Endothelial cell of umbilical vein (primary cell): ENCODE data around the gene TMLHE. TPM values are rescaled to one million over a fixed set of nuclear protein-coding genes. Genes with fewer than 3 reads are reported as not detected.

Experiments used
- BruUV-seq: library from RNA; stranded (reverse); fragments of 400-500 nt; replicated peaks from 2 replicates; lab custom pipeline; 2021; lab: Mats Ljungman, UMichigan
- CTCF ChIA-PET: fragments of 300-600, 350-600 bp; sonication (Branson Sonifier 250); formaldehyde crosslinking; loops from one replicate; lab custom pipeline; 2021; ENCODE audit warnings: antibody characterized with exemption, inconsistent platforms; lab: Charles Lee
- POLR2A ChIA-PET: fragments of 300-600, 350-600 bp; sonication (Branson Sonifier 250); formaldehyde crosslinking; loops from one replicate; lab custom pipeline; 2021; ENCODE audit warnings: antibody characterized with exemption, inconsistent platforms; lab: Charles Lee
- DNase-seq: peaks from one replicate; pipeline ENCODE4 v3.0.0-alpha.2; 2011; ENCODE audit warnings: low read depth, low spot score
- FAIRE-seq: peaks from 2 replicates; lab custom pipeline; 2011; peaks lifted over from hg19 to GRCh38; lab: Jason Lieb, UNC
- H2AFZ ChIP-seq: 2 replicates; pipeline ENCODE4 v1.6.0; 2012; ENCODE audit warnings: low read depth, low read length, control low read depth, inconsistent platforms
- H3K27ac ChIP-seq: 2 replicates; pipeline ENCODE4 v1.5.1; 2011; ENCODE audit warnings: low read depth, mild to moderate bottlenecking, control low read depth, low read length, moderate library complexity; ENCODE audit not compliant: insufficient read depth
- H3K27me3 ChIP-seq, 2 experiments: 2 replicates each; pipeline versions ENCODE4 v1.6.0 to v1.6.1; 2011; ENCODE audit warnings: low read length in 2 of 2, mixed read lengths in 1 of 2; ENCODE audit not compliant: control insufficient read depth in 2 of 2, insufficient read depth in 2 of 2
- H3K36me3 ChIP-seq, 2 experiments: 2 replicates in 1 of 2; 3 replicates in 1 of 2; pipeline ENCODE4 v1.5.1; 2011; ENCODE audit warnings: low read length in 2 of 2, mild to moderate bottlenecking in 1 of 2, moderate library complexity in 1 of 2; ENCODE audit not compliant: control insufficient read depth in 2 of 2, insufficient read depth in 2 of 2; ENCODE audit errors: extremely low read depth in 1 of 2
- H3K4me1 ChIP-seq: 3 replicates; pipeline ENCODE4 v1.5.1; 2011; ENCODE audit warnings: mild to moderate bottlenecking, low read length; ENCODE audit not compliant: control insufficient read depth, insufficient read depth; ENCODE audit errors: extremely low read depth
- H3K4me2 ChIP-seq: 2 replicates; pipeline ENCODE4 v1.6.1; 2011; ENCODE audit warnings: low read length, control low read depth, mixed read lengths; ENCODE audit not compliant: insufficient read depth
- H3K4me3 ChIP-seq, 3 experiments: fragments of 200-600 bp in 1 of 3; sonication (generic), shearing (Covaris generic) in 1 of 3; replicated peaks in 1 of 3; 2 replicates each; pipeline ENCODE4 v1.5.1; 2011 to 2016; ENCODE audit warnings: control low read depth in 3 of 3, low read length in 3 of 3, mild to moderate bottlenecking in 2 of 3, inconsistent platforms in 1 of 3, low read depth in 1 of 3, moderate library complexity in 1 of 3; ENCODE audit not compliant: insufficient read depth in 1 of 3
- H3K79me2 ChIP-seq: 2 replicates; pipeline ENCODE4 v1.6.0; 2012; ENCODE audit warnings: low read length, inconsistent platforms; ENCODE audit not compliant: control insufficient read depth, insufficient read depth
- H3K9ac ChIP-seq: replicated peaks from 2 replicates; pipeline ENCODE3; 2011; ENCODE audit warnings: low read length, control low read depth; ENCODE audit not compliant: insufficient read depth; ENCODE audit errors: extremely low read depth
- H3K9me1 ChIP-seq: replicated peaks from 3 replicates; pipeline ENCODE4 v1.6.0; 2011; ENCODE audit warnings: mild to moderate bottlenecking, low read length; ENCODE audit not compliant: control insufficient read depth, insufficient read depth; ENCODE audit errors: extremely low read depth
- H3K9me3 ChIP-seq: replicated peaks from 2 replicates; pipeline ENCODE4 v1.5.1; 2012; ENCODE audit warnings: low read length, inconsistent platforms; ENCODE audit not compliant: control insufficient read depth, insufficient read depth
- H4K20me1 ChIP-seq: replicated peaks from 2 replicates; pipeline ENCODE3; 2011; ENCODE audit warnings: mild to moderate bottlenecking, low read length; ENCODE audit not compliant: control insufficient read depth, insufficient read depth; ENCODE audit errors: extremely low read depth
- EZH2 ChIP-seq: IDR thresholded peaks from 2 replicates; pipeline ENCODE4 v1.6.1; 2012; ENCODE audit warnings: borderline replicate concordance, low read depth, mild to moderate bottlenecking, moderate library complexity, low read length, inconsistent platforms; ENCODE audit not compliant: severe bottlenecking
- FOS ChIP-seq: IDR thresholded peaks from 2 replicates; pipeline ENCODE4 v1.6.1; 2011; ENCODE audit warnings: mild to moderate bottlenecking, low read length, moderate library complexity, borderline replicate concordance; ENCODE audit not compliant: insufficient read depth
- GATA2 ChIP-seq: IDR thresholded peaks from 2 replicates; pipeline ENCODE4 v1.7.0; 2011; ENCODE audit warnings: low read depth, mild to moderate bottlenecking, moderate library complexity, mixed read lengths, low read length; ENCODE audit not compliant: insufficient read length, insufficient read depth
- JUN ChIP-seq: IDR thresholded peaks from 2 replicates; pipeline ENCODE4 v1.6.1; 2011; ENCODE audit warnings: borderline replicate concordance, low read depth; ENCODE audit not compliant: insufficient read length, insufficient read depth
- MAX ChIP-seq: IDR thresholded peaks from 2 replicates; pipeline ENCODE4 v1.6.1; 2011; ENCODE audit not compliant: insufficient read depth, insufficient read length
- MYC ChIP-seq: IDR thresholded peaks from one replicate; pipeline ENCODE4 v1.6.1; 2011; ENCODE audit warnings: mild to moderate bottlenecking, low read depth, low read length
- POLR2A ChIP-seq: IDR thresholded peaks from 2 replicates; pipeline ENCODE4 v1.6.1; 2012; ENCODE audit warnings: low read depth, mild to moderate bottlenecking, control low read depth, low read length
- POLR2AphosphoS5 ChIP-seq: IDR thresholded peaks from 2 replicates; pipeline ENCODE4 v1.6.1; 2012; ENCODE audit warnings: low read depth, mild to moderate bottlenecking, control low read depth, low read length, moderate library complexity; ENCODE audit not compliant: insufficient read depth
- dilution Hi-C: fragments of 300-500 bp; cut with MboI; formaldehyde crosslinking; loops from one replicate; pipeline ENCODE4 v1.15.0; 2019; ENCODE audit warnings: low sequenced_read_pairs; ENCODE audit not compliant: extremely low pct_ligation_motif_present
- intact Hi-C: fragments of 100-400 bp; cut with micrococcal nuclease; formaldehyde crosslinking; loops from one replicate; pipeline ENCODE4 v1.10.0; 2022
- polyA plus RNA-seq, 4 experiments: library from polyadenylated mRNA; depleted of rRNA in 3 of 4; stranded (reverse) in 3 of 4; unstranded in 1 of 4; fragments of >200 nt; gene quantifications; 2 replicates each; pipeline versions ENCODE4 v1.2.1 to v1.2.3, GENCODE V29; 2011 to 2012; ENCODE audit warnings: missing spikeins in 1 of 4
- total RNA-seq: library from RNA; stranded (reverse); gene quantifications from 2 replicates; pipeline ENCODE4 v1.2.3, GENCODE V29; 2021
- TF ChIP-seq, protein P1 (sequence below), 2 donors: IDR thresholded peaks; 1 replicate in 1 of 2; 2 replicates in 1 of 2; pipeline ENCODE4 v1.5.1; 2011; ENCODE audit warnings: low read length in 2 of 2, mild to moderate bottlenecking in 2 of 2, moderate library complexity in 2 of 2, control low read depth in 1 of 2, inconsistent platforms in 1 of 2, low read depth in 1 of 2; ENCODE audit not compliant: insufficient read depth in 1 of 2; ENCODE audit errors: extremely low read depth in 1 of 2

Gene TMLHE
- total and polyA plus RNA-seq, 2 donors (not counting 3 experiments of a cell fraction or from before 2014, with no cell fraction given): 6.3 to 12.1 TPM

GRCh38 chrX:155662282-155662681, 49.5 kb upstream of the TMLHE start:
- DNase-seq: no peak

More at GRCh38 chrX:155662282-155662681, 49.5 kb upstream of the TMLHE start:
- no peak for FAIRE-seq
- dilution Hi-C loops: no loop called here
- H3K9me1 ChIP-seq: no peaks in the 10 kb centered on the region
- intact Hi-C loops: loop anchor here (1.0 kb wide), 1 partner anchor 158 kb away; no protein-coding TSS in a partner anchor
- no peak overlapping the region for H2AFZ ChIP-seq
- H3K4me1 ChIP-seq: no peaks in the 10 kb centered on the region
- H3K4me2 ChIP-seq: no peak overlapping the region
- no peaks in the 10 kb centered on the region for H3K9me3 ChIP-seq
- H3K79me2 ChIP-seq: no peaks in the 10 kb centered on the region
- H3K4me3 ChIP-seq: no peak overlapping the region
- no peak for TF ChIP-seq FOS
- TF ChIP-seq MYC: no peak
- TF ChIP-seq JUN: no peak
- no peak for TF ChIP-seq POLR2A
- TF ChIP-seq MAX: no peak
- no peak for TF ChIP-seq POLR2AphosphoS5
- no peak for TF ChIP-seq EZH2
- TF ChIP-seq, protein P1, sequence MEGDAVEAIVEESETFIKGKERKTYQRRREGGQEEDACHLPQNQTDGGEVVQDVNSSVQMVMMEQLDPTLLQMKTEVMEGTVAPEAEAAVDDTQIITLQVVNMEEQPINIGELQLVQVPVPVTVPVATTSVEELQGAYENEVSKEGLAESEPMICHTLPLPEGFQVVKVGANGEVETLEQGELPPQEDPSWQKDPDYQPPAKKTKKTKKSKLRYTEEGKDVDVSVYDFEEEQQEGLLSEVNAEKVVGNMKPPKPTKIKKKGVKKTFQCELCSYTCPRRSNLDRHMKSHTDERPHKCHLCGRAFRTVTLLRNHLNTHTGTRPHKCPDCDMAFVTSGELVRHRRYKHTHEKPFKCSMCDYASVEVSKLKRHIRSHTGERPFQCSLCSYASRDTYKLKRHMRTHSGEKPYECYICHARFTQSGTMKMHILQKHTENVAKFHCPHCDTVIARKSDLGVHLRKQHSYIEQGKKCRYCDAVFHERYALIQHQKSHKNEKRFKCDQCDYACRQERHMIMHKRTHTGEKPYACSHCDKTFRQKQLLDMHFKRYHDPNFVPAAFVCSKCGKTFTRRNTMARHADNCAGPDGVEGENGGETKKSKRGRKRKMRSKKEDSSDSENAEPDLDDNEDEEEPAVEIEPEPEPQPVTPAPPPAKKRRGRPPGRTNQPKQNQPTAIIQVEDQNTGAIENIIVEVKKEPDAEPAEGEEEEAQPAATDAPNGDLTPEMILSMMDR (IDR thresholded peaks at IDR 0.05; ENCODE audit: extremely low read depth in 1 of 2, insufficient read depth in 1 of 2, low read depth in 1 of 2, low read length in 2 of 2): no peak
- TF ChIP-seq GATA2: no peak
- POLR2A ChIA-PET: no interaction called here
- no peaks in the 10 kb centered on the region for H3K36me3 ChIP-seq
- no peak overlapping the region for H3K9ac ChIP-seq
- no peaks in the 10 kb centered on the region for H3K27me3 ChIP-seq
- no peaks in the 10 kb centered on the region for H4K20me1 ChIP-seq
- no TSS peak for BruUV-seq
- CTCF ChIA-PET: interaction anchor here (0.8 kb wide), 1 partner anchor 14 kb away, joined by 3 read pairs; no protein-coding TSS in a partner anchor
- H3K27ac ChIP-seq: no peak overlapping the region
